Anterior cingulate cortex (tissue), 58 donors: ENCODE measurements around the gene AFAP1L2.

ENCODE experiments used
- DNase-seq, 58 donors: peaks; one replicate each; lab custom pipeline; 2025; lab: John Stamatoyannopoulos, UW

Gene AFAP1L2

GRCh38 chr10:114418109-114418508 is 13.8 kb upstream of the AFAP1L2 start:
- no peak for DNase-seq

GRCh38 chr10:114412907-114413797 is 8.8 kb upstream of the AFAP1L2 start:
- peak in 5 of 58 donors; percentile 10 to 22 (median 16) for DNase-seq

- DNase-seq = no peak
Measured at GRCh38 chr10:114408968-114409444, 4.7 kb upstream of the AFAP1L2 start.

GRCh38 chr10:114408112-114408967 is 4.0 kb upstream of the AFAP1L2 start:
- DNase-seq = no peak

GRCh38 chr10:114406455-114406854 is 2.2 kb upstream of the AFAP1L2 start:
- no peak for DNase-seq

GRCh38 chr10:114405011-114405350 is 679 bp upstream of the AFAP1L2 start:
- no peak for DNase-seq

DNA sequence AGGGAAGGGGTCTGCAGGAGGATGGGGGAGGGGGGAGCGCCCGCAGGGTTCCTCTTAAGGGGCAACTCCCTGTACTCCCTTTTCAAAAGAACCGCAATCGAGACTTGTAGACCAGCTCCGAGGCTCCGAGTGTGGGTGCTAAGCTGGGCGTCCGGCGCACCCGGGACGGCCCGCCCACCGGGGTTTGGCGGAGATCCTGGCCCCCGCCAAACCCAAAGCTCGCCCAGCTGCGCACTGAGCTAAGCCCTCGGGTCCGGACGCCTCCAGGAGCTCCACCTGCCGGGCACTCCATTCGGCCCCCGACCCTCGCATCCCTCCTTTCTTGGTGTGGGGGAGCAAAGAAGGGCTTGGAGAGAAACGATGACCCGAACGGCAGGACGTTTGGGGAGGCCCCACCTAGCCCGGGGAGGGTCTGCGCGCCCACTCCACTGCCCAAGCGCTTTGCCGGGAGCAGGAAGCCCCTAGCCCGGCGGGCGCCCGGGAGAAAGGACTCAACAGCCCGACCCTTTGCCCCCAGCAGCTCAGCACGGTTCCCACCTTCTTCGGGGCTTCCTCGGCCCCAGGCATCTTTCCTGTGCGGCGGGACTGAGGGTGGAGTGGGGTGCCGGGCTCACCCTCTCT is 651 bp downstream of the AFAP1L2 start:
- DNase-seq = peak in 3 of 58 donors; percentile 9 to 13 (median 12)

DNA sequence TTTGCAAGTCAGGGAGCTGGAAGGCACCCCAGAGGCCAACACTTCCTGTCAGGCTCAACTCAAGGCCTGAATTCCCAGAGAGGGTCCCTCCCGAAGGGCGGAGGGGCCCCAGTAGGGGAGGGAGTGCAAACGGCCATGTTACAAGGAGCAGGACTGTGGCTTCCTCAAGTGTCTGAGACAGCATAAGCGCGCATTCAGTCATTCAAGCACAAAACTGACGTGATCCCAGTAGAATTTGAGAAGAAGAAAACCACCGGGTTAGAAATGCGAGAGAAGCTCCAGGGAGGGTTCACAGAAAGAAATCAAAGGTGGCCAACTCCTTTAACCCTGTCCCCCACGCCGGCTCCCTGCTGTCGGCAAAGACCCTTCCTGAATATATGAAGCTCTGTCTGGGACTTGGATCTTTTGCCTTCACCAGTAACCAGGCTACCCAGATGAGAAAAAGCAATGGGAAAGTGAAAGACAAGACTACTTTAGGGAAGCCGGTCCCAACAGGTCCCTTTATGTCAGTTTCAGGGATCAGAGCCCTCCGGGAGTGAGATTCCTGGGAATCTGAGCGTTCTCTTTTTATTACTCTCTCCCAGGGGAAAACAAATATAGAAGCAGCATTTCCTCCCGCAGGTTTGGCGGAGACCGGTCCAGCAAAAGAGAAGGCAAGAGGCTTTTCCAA is 1.3 kb downstream of the AFAP1L2 start:
- DNase-seq = no peak

GRCh38 chr10:114402233-114402632 is 2.1 kb downstream of the AFAP1L2 start:
- DNase-seq = no peak

GRCh38 chr10:114401195-114401791 is 3.0 kb downstream of the AFAP1L2 start:
- DNase-seq = peak in 21 of 58 donors; percentile 15 to 82 (median 32)

DNA sequence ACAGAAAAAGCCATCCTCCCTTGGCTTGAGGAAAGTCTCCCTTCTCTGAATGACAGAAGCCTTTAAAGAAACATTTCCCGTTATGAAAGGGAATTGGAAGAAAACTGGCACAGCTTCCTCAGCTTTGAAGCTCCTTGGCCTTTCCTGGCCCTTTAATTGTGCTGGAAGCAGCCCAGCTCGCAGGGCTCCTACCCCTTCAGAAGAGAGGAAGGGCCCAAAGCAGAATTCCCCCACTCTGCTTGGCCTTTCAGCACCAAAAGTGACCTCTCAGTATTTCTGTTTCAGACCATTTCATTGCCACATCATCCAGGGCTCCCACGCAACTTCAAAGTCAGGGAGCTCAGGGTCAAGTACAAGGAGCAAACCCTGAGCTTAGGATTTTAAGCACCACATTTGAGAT is 4.2 kb downstream of the AFAP1L2 start:
- DNase-seq = no peak

DNA sequence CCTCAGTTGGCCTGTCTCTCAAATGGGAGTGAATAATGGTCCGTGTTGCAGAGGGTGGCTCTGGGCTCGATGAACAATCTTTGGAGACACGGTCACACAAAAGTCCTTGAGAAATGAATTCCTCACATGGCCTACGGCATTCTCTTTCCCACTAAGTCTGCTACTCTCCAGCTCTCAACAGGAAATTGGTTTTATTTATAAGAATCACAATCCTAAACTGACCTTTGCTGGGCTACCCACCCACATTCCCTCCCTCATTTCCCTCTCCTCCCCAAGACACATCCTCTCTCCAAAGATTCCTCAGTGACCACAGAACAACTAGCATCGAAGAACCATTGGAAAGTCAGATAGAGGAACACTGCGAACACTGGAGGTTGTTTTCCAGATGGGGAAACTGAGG is 4.7 kb downstream of the AFAP1L2 start:
- DNase-seq = no peak

DNA sequence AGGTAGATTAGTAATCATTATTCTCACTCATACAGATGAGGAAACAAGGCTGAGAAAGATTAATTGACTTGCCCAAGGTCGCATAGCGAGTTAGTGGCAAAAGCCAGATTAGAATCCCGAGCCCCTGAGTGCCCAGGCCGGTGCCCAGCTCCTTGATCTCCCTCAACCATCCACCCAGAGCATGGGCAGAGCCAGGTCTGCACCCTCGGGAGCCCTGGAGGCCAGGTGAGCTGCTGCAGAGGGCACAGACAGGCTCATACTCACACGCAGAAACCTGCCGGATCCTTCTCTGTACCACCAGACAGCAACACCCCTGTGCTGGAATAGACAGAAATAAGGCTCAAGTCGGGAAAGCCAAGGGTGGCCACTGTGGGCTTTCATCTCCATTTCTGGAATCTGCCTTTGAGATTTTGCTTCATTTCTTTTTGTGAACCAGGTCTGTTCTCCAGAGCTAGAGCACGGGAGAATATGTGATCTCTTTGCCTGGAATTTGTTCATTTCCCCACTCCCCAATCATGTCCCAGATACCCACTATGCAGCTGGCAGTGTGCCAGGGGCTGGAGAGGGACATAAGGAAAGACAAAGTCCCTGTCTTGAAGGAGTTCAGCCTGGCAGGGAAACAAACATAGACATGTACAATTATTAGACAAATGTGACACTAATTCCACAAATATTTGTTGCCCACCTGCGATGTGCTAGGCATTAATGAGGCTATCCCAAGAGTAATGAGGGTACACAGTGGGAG is 5.5 kb downstream of the AFAP1L2 start:
- DNase-seq = no peak

GRCh38 chr10:114397651-114398145 is 6.6 kb downstream of the AFAP1L2 start:
- DNase-seq = no peak

- DNase-seq = no peak
Measured at GRCh38 chr10:114396464-114396863, 7.8 kb downstream of the AFAP1L2 start.

DNA sequence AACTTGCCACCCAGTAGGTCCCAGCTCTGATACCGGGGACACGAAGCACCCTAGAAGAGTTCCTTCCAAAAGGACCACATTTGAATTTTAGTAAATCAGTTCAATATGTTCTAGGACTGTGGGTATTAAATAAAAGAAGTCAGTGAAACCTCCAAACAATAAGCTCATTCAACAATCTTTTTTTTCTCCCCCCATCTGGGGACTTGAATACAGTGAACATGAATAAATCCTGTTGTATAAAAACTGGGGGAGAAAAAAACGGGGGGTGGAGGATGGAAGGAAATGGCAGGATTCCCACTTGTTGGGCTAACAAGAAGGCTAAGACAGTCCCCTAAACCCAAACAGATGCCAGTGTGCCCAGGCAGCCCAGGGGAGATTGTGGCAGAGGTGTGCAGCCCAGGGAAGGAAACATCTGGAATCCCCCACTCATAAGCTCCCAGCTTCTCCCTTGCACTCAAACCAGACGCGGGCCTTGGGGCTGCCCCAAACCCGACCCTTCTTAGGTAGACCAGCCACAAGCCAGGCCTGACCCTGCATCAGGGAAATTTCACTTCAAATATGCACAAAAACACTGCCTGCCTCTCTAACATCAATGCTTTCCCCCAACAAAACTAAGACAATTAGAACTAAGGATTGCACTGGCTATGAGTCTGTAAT is 8.8 kb downstream of the AFAP1L2 start:
- DNase-seq = peak in 2 of 58 donors; percentile 28 to 30

DNA sequence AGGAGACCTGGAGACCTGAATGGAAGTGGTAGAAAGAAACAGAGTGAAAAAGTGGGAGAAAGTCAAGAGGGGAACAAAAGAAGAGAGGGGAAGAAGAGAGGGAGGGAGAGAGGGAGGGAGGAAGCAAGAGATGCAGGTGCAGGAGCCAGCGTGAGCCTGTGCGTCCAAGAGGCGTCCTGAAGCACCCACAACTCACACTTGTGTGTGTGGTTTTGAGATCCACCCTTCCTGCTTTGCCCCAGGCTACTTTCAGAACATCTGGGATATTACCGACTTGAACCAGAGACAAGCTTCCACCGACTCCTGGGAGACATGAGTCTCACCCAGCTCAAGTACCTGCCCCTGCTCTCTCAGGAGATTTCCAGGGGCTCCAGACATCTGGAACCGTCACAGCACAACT is 9.8 kb downstream of the AFAP1L2 start:
- DNase-seq = no peak

- no peak for DNase-seq
Measured at GRCh38 chr10:114393886-114394285, 10.4 kb downstream of the AFAP1L2 start.
